ENCODE measurements around the gene RELB. TPM values are rescaled to one million over a fixed set of nuclear protein-coding genes. Genes with fewer than 3 reads are reported as not detected.
A peak's percentile ranks its signal among the peaks of the same experiment; 100 is the strongest.
"Not testable (repeated sequence)": the region's sequence is repeated elsewhere in the genome, so short reads cannot be mapped to it uniquely, and the experiment has no call there.

Gene RELB
- polyA plus RNA-seq = 89.8 TPM

GRCh38 chr19:45001087-45001739 is at the start of gene RELB:
RELB (plus strand) TSS chr19:45001464; CDS start chr19:45001580, 116 bp downstream.
- Mint-ChIP-seq H3K4me3 (peak within 1 kb of the TSS; percentile 91 to 100 (median 96)), H3K27me3 (no peaks in the 10 kb centered on the region), H3K9me3 (peaks cover 0 to 3% (median 0%) of the 10 kb centered on the region in 3 donors), H3K27ac (peak within 1 kb of the TSS; percentile 97 to 100 (median 100)), H3K36me3 (peaks cover 2% of the 10 kb centered on the region), H3K4me1 (peaks cover 16 to 18% (median 18%) of the 10 kb centered on the region in 3 donors)

GRCh38 chr19:44954278-44954648 is 47.0 kb upstream of the RELB start:
- peak overlapping the region; percentile 97 to 99 (median 98) for H3K4me3 Mint-ChIP-seq
- no peaks in the 10 kb centered on the region for H3K36me3 Mint-ChIP-seq
- H3K27me3 Mint-ChIP-seq = peaks cover 2% of the 10 kb centered on the region
- H3K9me3 Mint-ChIP-seq = no peaks in the 10 kb centered on the region
- H3K4me1 Mint-ChIP-seq = peaks cover 30 to 39% (median 32%) of the 10 kb centered on the region in 3 donors
- peak overlapping the region; percentile 96 to 99 (median 98) for H3K27ac Mint-ChIP-seq

GRCh38 chr19:44954649-44955504 is 46.4 kb upstream of the RELB start, which contains the start of gene CLPTM1:
CLPTM1 (plus strand) TSS chr19:44955380; CDS start chr19:44955396, 16 bp downstream.
- Mint-ChIP-seq H3K36me3 (no peaks in the 10 kb centered on the region), H3K27ac (peak within 1 kb of the TSS; percentile 96 to 99 (median 98)), H3K27me3 (peaks cover 2% of the 10 kb centered on the region), H3K9me3 (no peaks in the 10 kb centered on the region), H3K4me3 (peak within 1 kb of the TSS; percentile 97 to 99 (median 98)), H3K4me1 (peaks cover 36 to 43% (median 37%) of the 10 kb centered on the region in 3 donors)

GRCh38 chr19:44955505-44956439 is 45.5 kb upstream of the RELB start:
- peak overlapping the region; percentile 77 to 98 (median 96) for H3K27ac Mint-ChIP-seq
- H3K9me3 Mint-ChIP-seq = no peaks in the 10 kb centered on the region
- H3K4me3 Mint-ChIP-seq = peak overlapping the region; percentile 97 to 99 (median 98)
- H3K36me3 Mint-ChIP-seq = no peaks in the 10 kb centered on the region
- H3K4me1 Mint-ChIP-seq = peaks cover 44 to 52% (median 46%) of the 10 kb centered on the region in 3 donors
- peaks cover 2% of the 10 kb centered on the region for H3K27me3 Mint-ChIP-seq

- peak overlapping the region; percentile 40 to 98 (median 96) for H3K27ac Mint-ChIP-seq
- H3K9me3 Mint-ChIP-seq = no peaks in the 10 kb centered on the region
- peaks cover 2% of the 10 kb centered on the region for H3K27me3 Mint-ChIP-seq
- peaks cover 53 to 61% (median 60%) of the 10 kb centered on the region in 3 donors for H3K4me1 Mint-ChIP-seq
- H3K4me3 Mint-ChIP-seq = peak overlapping the region in 3 of 4 donors; percentile 4 to 98 (median 78)
- H3K36me3 Mint-ChIP-seq = no peaks in the 10 kb centered on the region
Observed at GRCh38 chr19:44957526-44957925, 43.7 kb upstream of the RELB start.

GRCh38 chr19:44958090-44958489 is 43.2 kb upstream of the RELB start:
- Mint-ChIP-seq H3K27ac (peak overlapping the region in 2 of 3 donors; percentile 75 to 96), H3K9me3 (no peaks in the 10 kb centered on the region), H3K27me3 (peaks cover 2% of the 10 kb centered on the region), H3K4me3 (peak overlapping the region in 1 of 4 donors; percentile 98), H3K36me3 (no peaks in the 10 kb centered on the region), H3K4me1 (peaks cover 53 to 61% (median 60%) of the 10 kb centered on the region in 3 donors)

GRCh38 chr19:44959691-44960090 is 41.6 kb upstream of the RELB start:
- H3K27ac Mint-ChIP-seq = peak overlapping the region; percentile 75 to 85 (median 75)
- no peaks in the 10 kb centered on the region for H3K9me3 Mint-ChIP-seq
- no peaks in the 10 kb centered on the region for H3K27me3 Mint-ChIP-seq
- no peaks in the 10 kb centered on the region for H3K36me3 Mint-ChIP-seq
- H3K4me3 Mint-ChIP-seq = peak overlapping the region; percentile 12 to 53 (median 30)
- H3K4me1 Mint-ChIP-seq = peaks cover 50 to 58% (median 57%) of the 10 kb centered on the region in 3 donors

- H3K9me3 Mint-ChIP-seq = no peaks in the 10 kb centered on the region
- peak overlapping the region; percentile 75 to 94 (median 84) for H3K27ac Mint-ChIP-seq
- no peaks in the 10 kb centered on the region for H3K36me3 Mint-ChIP-seq
- H3K4me3 Mint-ChIP-seq = peak overlapping the region; percentile 49 to 89 (median 62)
- H3K4me1 Mint-ChIP-seq = peaks cover 39 to 51% (median 51%) of the 10 kb centered on the region in 3 donors
- no peaks in the 10 kb centered on the region for H3K27me3 Mint-ChIP-seq
Observed at GRCh38 chr19:44960906-44961728, 40.1 kb upstream of the RELB start.

- H3K4me1 Mint-ChIP-seq = peaks cover 36 to 45% (median 44%) of the 10 kb centered on the region in 3 donors
- no peaks in the 10 kb centered on the region for H3K36me3 Mint-ChIP-seq
- no peaks in the 10 kb centered on the region for H3K27me3 Mint-ChIP-seq
- H3K27ac Mint-ChIP-seq = peak overlapping the region; percentile 75 to 94 (median 84)
- peak overlapping the region in 3 of 4 donors; percentile 49 to 89 (median 67) for H3K4me3 Mint-ChIP-seq
- H3K9me3 Mint-ChIP-seq = no peaks in the 10 kb centered on the region
Observed at GRCh38 chr19:44961821-44962220, 39.4 kb upstream of the RELB start.

- no peak overlapping the region for H3K4me3 Mint-ChIP-seq
- peaks cover 2 to 5% (median 4%) of the 10 kb centered on the region in 3 donors for H3K4me1 Mint-ChIP-seq
- H3K9me3 Mint-ChIP-seq = no peaks in the 10 kb centered on the region
- H3K27ac Mint-ChIP-seq = peak overlapping the region in 1 of 3 donors; percentile 78
- no peaks in the 10 kb centered on the region for H3K27me3 Mint-ChIP-seq
- peaks cover 3% of the 10 kb centered on the region for H3K36me3 Mint-ChIP-seq
Observed at GRCh38 chr19:44968118-44968517, 33.1 kb upstream of the RELB start.

GRCh38 chr19:44968670-44969069 is 32.6 kb upstream of the RELB start:
- H3K27ac Mint-ChIP-seq = peak overlapping the region in 1 of 3 donors; percentile 43
- H3K4me1 Mint-ChIP-seq = peaks cover 2 to 6% (median 5%) of the 10 kb centered on the region in 3 donors
- H3K27me3 Mint-ChIP-seq = no peaks in the 10 kb centered on the region
- no peaks in the 10 kb centered on the region for H3K9me3 Mint-ChIP-seq
- H3K36me3 Mint-ChIP-seq = peaks cover 4% of the 10 kb centered on the region
- no peak overlapping the region for H3K4me3 Mint-ChIP-seq

- peak overlapping the region in 1 of 3 donors; percentile 27 for H3K27ac Mint-ChIP-seq
- H3K36me3 Mint-ChIP-seq = peaks cover 8% of the 10 kb centered on the region
- H3K4me1 Mint-ChIP-seq = peaks cover 2 to 6% (median 5%) of the 10 kb centered on the region in 3 donors
- H3K9me3 Mint-ChIP-seq = no peaks in the 10 kb centered on the region
- H3K27me3 Mint-ChIP-seq = no peaks in the 10 kb centered on the region
- no peak overlapping the region for H3K4me3 Mint-ChIP-seq
Observed at GRCh38 chr19:44969437-44969836, 31.8 kb upstream of the RELB start.

GRCh38 chr19:44971451-44971850 is 29.8 kb upstream of the RELB start:
- not testable (repeated sequence) for H3K4me3 Mint-ChIP-seq, H3K27me3 Mint-ChIP-seq, H3K9me3 Mint-ChIP-seq, H3K27ac Mint-ChIP-seq, H3K36me3 Mint-ChIP-seq, H3K4me1 Mint-ChIP-seq

Measured in IgD-negative memory B cell (primary cell).